ENCODE results near the gene GBF1.

- no peak for TF ChIP-seq CTCF (IDR thresholded peaks at IDR 0.05; ENCODE audit: borderline replicate concordance, extremely low read depth, low read length, poor library complexity, severe bottlenecking)
- TF ChIP-seq EZH2 (IDR thresholded peaks at IDR 0.05; ENCODE audit: borderline replicate concordance, low read depth, low read length, severe bottlenecking) = no peak
These were observed 44.3 kb upstream of the GBF1 start for GRCh38 chr10:102200751-102201640.
